GM21528 (cell line): ENCODE measurements around the gene GARS1.

Experiments
- ATAC-seq: cut with Tn5 transposase; IDR thresholded peaks from one replicate; pipeline ENCODE4 v1.9.1; 2021; ENCODE audit warnings: mild to moderate bottlenecking, moderate library complexity; ENCODE audit not compliant: unreplicated experiment, low FRiP score

The GARS1 gene, protein sequence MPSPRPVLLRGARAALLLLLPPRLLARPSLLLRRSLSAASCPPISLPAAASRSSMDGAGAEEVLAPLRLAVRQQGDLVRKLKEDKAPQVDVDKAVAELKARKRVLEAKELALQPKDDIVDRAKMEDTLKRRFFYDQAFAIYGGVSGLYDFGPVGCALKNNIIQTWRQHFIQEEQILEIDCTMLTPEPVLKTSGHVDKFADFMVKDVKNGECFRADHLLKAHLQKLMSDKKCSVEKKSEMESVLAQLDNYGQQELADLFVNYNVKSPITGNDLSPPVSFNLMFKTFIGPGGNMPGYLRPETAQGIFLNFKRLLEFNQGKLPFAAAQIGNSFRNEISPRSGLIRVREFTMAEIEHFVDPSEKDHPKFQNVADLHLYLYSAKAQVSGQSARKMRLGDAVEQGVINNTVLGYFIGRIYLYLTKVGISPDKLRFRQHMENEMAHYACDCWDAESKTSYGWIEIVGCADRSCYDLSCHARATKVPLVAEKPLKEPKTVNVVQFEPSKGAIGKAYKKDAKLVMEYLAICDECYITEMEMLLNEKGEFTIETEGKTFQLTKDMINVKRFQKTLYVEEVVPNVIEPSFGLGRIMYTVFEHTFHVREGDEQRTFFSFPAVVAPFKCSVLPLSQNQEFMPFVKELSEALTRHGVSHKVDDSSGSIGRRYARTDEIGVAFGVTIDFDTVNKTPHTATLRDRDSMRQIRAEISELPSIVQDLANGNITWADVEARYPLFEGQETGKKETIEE

DNA sequence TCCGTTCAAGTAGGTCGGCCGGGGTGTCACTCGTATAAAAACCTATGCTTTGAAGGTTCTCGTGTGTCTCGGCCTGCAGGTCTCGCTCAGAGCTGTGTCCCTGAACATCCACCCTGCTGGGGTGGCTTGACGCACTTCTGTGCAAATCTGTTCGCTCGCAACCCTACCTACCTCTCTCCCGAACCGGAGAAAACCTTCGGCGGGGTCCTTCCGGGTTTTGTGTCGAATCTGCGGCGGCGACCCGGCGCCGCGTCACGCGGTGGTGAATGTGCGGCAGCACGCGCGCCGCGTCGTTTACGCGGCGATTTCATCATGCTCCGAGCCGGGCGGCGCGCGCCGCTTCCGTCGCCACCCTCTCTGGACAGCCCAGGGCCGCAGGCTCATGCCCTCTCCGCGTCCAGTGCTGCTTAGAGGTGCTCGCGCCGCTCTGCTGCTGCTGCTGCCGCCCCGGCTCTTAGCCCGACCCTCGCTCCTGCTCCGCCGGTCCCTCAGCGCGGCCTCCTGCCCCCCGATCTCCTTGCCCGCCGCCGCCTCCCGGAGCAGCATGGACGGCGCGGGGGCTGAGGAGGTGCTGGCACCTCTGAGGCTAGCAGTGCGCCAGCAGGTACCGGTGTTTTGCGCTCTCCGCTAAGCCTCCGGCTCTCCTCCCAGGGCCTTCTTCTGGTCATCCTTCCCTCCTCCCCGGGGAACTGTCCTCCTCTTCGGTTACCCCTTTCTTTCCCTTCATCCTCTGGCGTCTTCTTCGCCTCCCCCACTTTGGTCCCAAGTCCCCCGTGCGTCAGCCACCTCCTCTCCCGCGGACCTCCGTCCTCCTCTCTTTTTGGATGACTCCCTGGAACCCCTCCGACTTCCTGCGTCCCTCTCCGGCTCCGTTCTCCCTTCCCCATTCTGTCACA, at the start of gene GARS1:
GARS1 (plus strand) TSS at position 339 of the 896 bp plus-strand sequence; CDS start at position 383, 44 bp downstream.
- peak; percentile 93 for ATAC-seq

GRCh38 chr7:30545791-30546555, 48.7 kb upstream of the GARS1 start:
- no peak for ATAC-seq

DNA sequence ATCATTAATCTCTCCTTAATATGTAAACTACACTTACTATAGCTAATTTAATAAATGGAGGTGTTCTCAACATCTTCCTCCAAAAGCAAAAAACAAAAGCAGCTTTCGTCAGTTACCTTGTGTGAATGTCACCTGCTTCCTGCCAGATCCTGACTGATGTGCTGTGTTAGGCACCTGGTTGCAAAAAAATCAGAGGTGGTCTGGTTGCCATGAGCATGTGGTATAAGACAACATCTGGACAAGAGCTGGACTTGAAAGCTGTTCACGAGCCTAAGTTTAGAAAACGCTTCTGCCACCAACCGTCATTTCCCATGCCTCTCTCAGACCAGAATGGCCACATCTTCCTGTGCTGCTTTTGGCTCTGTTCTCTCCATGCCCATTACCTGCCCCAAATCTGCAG, 48.1 kb upstream of the GARS1 start:
- ATAC-seq: no peak

- ATAC-seq: no peak
Measured at GRCh38 chr7:30548845-30549244, 45.8 kb upstream of the GARS1 start.

DNA sequence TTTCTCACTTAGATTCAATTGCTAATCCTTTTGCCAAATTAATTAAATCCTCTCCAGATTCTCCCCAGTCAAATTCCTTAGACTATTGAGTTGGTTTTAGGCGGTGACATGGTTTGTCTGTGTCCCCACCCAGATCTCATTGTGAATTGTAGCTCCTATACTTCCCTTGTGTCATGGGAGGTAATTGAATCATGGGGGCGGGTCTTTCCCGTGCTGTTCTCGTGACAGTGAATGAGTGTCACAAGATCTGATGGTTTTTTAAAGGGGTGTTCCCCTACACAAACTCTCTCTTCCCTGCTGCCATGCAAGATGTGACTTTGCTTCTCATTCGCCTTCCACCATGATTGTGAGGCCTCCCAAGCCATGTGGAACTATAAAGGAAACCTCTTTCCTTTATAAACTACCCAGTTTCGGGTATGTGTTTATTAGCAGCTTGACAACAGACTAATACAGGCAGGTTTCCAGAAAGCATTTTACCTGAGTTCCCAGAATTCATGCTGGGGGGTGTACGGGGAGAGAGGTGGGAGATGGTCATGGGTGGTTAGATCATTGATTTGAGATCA, 44.7 kb upstream of the GARS1 start:
- ATAC-seq: no peak

GRCh38 chr7:30552330-30552729, 42.3 kb upstream of the GARS1 start:
- no peak for ATAC-seq

DNA sequence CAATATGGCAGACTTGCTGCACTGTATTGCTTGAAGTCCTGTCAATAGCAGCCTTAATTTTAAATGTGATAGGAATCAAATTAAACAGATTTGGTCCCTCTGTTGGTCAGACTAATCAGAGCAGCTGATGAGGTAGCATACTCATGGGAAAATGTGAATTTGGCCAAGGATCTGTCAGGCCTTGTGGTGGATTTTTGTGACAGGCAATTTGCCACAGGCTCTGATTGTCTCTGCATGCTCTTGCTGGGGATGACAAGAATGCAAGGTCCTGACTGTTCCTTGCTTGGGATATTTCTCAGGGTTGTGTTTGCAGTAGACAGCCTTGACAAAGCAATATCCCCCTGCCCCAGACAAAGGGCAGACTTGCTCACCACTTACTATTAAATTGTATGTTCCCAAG, 41.5 kb upstream of the GARS1 start:
- no peak for ATAC-seq

- no peak for ATAC-seq
Measured at GRCh38 chr7:30553546-30553945, 41.1 kb upstream of the GARS1 start.

- no peak for ATAC-seq
Measured at GRCh38 chr7:30555525-30555924, 39.2 kb upstream of the GARS1 start.

DNA sequence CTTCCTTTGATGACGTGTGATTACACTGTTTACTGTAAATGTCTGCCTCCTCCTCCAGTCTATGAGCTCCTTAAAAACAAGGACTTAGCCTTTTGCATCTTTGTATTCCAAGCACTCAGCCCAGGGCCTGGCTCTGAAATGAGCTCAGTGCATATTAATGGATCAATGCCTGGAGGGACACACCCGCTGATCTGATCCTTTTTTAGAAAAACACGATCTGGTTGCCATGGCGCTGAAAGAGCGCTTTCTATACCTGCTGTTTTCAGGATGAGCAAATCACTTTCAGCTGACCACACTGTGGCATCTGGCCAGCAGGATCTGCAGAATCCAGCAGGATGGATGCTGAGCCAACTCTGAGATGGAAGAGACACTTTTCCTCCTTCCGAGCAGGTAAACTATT, 37.8 kb upstream of the GARS1 start:
- no peak for ATAC-seq

- ATAC-seq: no peak
Measured at GRCh38 chr7:30557245-30557644, 37.4 kb upstream of the GARS1 start.

DNA sequence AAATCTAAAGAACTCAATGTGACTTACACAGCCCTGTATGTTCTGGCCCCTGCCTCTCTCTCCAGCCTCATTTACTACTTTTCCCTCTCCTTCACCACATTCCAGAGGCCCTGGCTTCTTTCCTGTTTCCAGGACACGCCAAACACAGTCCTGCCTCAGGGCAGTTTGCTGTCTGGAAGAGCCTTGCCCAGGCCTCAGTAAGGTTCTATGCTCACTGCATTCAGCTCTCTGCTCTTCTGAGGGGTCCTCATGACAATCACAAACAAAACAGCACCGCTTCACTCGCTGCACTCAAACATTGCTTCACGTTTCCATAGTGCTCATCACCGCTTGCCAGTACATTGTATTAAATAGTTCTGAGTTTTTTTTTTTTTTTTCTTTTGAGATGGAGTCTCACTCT, 35.1 kb upstream of the GARS1 start:
- ATAC-seq: no peak

DNA sequence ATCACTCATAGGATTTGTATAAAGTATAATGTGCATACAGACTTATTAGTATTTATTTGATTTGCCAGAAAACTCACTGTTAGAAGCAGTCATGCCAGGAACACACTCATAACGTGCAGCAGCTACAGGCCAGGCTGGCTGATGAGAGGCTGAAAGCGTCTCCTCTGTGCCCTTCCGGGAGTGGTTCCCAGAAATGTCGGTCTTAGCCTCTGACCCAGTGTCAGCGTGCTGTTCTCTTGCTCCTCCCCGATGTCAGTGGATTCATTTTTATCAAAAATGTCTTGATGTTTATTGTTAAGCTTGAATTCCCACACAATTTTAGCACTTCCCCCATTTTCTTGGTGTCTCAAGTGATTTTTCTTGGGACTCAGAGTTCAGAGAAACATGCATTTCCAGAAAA, 33.3 kb upstream of the GARS1 start:
- no peak for ATAC-seq

- ATAC-seq: no peak
Measured at GRCh38 chr7:30562498-30562897, 32.2 kb upstream of the GARS1 start.

GRCh38 chr7:30562909-30563308, 31.8 kb upstream of the GARS1 start:
- no peak for ATAC-seq

DNA sequence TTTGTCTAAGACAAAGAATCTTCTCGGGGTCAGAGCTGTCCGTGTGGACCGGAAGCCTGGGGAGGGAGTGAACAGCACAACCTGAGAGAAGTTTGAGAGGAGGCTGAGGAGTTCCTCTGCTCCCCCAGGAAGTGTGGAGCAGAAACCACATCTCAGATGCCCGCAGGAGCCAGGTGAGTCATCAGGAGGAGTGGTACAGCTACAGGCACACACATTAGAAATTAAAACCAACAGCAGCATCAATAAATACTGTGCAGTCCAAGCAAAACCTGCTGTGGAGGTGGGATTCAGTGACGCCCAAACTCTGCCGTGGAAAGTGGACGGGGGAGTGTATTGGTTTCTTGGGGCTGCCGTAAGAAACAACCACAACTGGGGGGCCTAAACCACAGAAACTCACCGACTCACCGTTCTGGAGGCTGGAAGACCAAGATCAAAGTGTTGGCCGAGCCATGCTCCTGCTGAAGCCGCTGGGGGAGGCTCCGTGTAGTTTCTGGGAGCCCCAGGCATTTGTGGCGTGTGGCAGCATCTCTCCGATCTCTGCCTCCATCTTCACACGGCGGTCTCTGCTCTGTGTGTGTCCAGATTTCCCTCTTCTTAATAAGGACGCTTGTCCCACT, 31.2 kb upstream of the GARS1 start:
- no peak for ATAC-seq

- ATAC-seq: peak; percentile 79
Measured at GRCh38 chr7:30564243-30564892, 30.3 kb upstream of the GARS1 start.

GRCh38 chr7:30566596-30566995, 28.1 kb upstream of the GARS1 start:
- ATAC-seq: no peak

GRCh38 chr7:30567081-30567480, 27.6 kb upstream of the GARS1 start:
- no peak for ATAC-seq
